Panc1 (cell line): ENCODE data around the gene GAP43. TPM values are rescaled to one million over a fixed set of nuclear protein-coding genes. Genes with fewer than 3 reads are reported as not detected.

Source experiments
- ATAC-seq: fragments of 200-7000 bp; cut with Tn5 transposase; 2 replicates; pipeline ENCODE4 v1.9.1; 2020; ENCODE audit warnings: mild to moderate bottlenecking, moderate library complexity
- BruUV-seq: library from RNA; stranded (reverse); fragments of 400-500 nt; replicated peaks from 2 replicates; lab custom pipeline; 2021; lab: Mats Ljungman, UMichigan
- CTCF ChIA-PET: fragments of 300-600 bp; sonication (Branson Sonifier 250); formaldehyde crosslinking; loops from one replicate; lab custom pipeline; 2022; ENCODE audit warnings: antibody characterized with exemption; lab: Charles Lee
- POLR2A ChIA-PET: fragments of 300-600 bp; sonication (Branson Sonifier 250); formaldehyde crosslinking; loops from one replicate; lab custom pipeline; 2022; ENCODE audit warnings: antibody characterized with exemption; lab: Charles Lee
- DNase-seq: peaks from one replicate; pipeline ENCODE4 v3.0.0-alpha.2; 2010; ENCODE audit warnings: low read depth, low spot score
- H3K27ac ChIP-seq: 2 replicates; pipeline ENCODE4 v1.5.1; 2011; ENCODE audit warnings: mild to moderate bottlenecking, low read length, inconsistent platforms
- H3K27me3 ChIP-seq: fragments of 200-500 bp; sonication (Bioruptor generic); 2 replicates; pipeline ENCODE4 v1.6.0; 2014; ENCODE audit warnings: low read length, inconsistent platforms; ENCODE audit not compliant: control insufficient read depth, insufficient read depth
- H3K36me3 ChIP-seq: fragments of 200-500 bp; sonication (Bioruptor generic); 2 replicates; pipeline ENCODE4 v1.5.1; 2014; ENCODE audit warnings: inconsistent platforms, mild to moderate bottlenecking, low read length, moderate library complexity; ENCODE audit not compliant: control insufficient read depth, insufficient read depth
- H3K4me1 ChIP-seq: 2 replicates; pipeline ENCODE4 v1.5.1; 2011; ENCODE audit warnings: inconsistent platforms, mild to moderate bottlenecking, low read length, moderate library complexity; ENCODE audit not compliant: control insufficient read depth, insufficient read depth
- H3K4me3 ChIP-seq, 2 experiments: 2 replicates each; pipeline ENCODE4 v1.5.1; 2011 to 2012; ENCODE audit warnings: low read depth in 2 of 2, low read length in 2 of 2, mild to moderate bottlenecking in 2 of 2, inconsistent platforms in 1 of 2, moderate library complexity in 1 of 2
- H3K9me3 ChIP-seq: fragments of 200-500 bp; sonication (Bioruptor generic); 2 replicates; pipeline ENCODE4 v1.5.1; 2014; ENCODE audit warnings: low read depth, mild to moderate bottlenecking, inconsistent platforms, low read length, moderate library complexity; ENCODE audit not compliant: control insufficient read depth, insufficient read depth
- POLR2AphosphoS5 ChIP-seq: IDR thresholded peaks from 2 replicates; pipeline ENCODE4 v1.6.1; 2012; ENCODE audit warnings: mild to moderate bottlenecking, low read depth, low read length, moderate library complexity
- SIN3A ChIP-seq: IDR thresholded peaks from 2 replicates; pipeline ENCODE4 v1.6.1; 2012; ENCODE audit warnings: low read depth, mild to moderate bottlenecking, low read length, moderate library complexity, borderline replicate concordance; ENCODE audit not compliant: insufficient read depth
- TCF7L2 ChIP-seq: IDR thresholded peaks from 2 replicates; pipeline ENCODE4 v1.6.1; 2011; ENCODE audit warnings: mild to moderate bottlenecking, low read depth, low read length, inconsistent platforms
- in situ Hi-C: cut with HindIII; loops from 2 replicates; pipeline ENCODE4 v1.10.0; 2016; ENCODE audit warnings: low sequenced_read_pairs, low pct_unique_long_range_greater_than_20kb
- intact Hi-C: fragments of 100-400 bp; cut with micrococcal nuclease; formaldehyde crosslinking; loops from one replicate; pipeline ENCODE4 v1.10.0; 2022; ENCODE audit not compliant: unreplicated experiment
- total RNA-seq: library from RNA; stranded (reverse); gene quantifications from one replicate; pipeline ENCODE4 v1.2.1, GENCODE V29; 2021; ENCODE audit not compliant: unreplicated experiment
- TF ChIP-seq, protein P1 (sequence below), 2 experiments: IDR thresholded peaks; 2 replicates each; pipeline ENCODE4 v1.6.1; 2011 to 2012; ENCODE audit warnings: low read depth in 2 of 2, control low read depth in 1 of 2, low read length in 1 of 2, mild to moderate bottlenecking in 1 of 2, moderate library complexity in 1 of 2; ENCODE audit not compliant: insufficient read depth in 1 of 2
- TF ChIP-seq, protein P2 (sequence below): fragments of 450-650 bp; IDR thresholded peaks from 2 replicates; pipeline ENCODE4 v1.5.1; 2017; ENCODE audit warnings: mild to moderate bottlenecking

GAP43 gene
- total RNA-seq, 1 experiment from 2014 or later, result not detected

DNA sequence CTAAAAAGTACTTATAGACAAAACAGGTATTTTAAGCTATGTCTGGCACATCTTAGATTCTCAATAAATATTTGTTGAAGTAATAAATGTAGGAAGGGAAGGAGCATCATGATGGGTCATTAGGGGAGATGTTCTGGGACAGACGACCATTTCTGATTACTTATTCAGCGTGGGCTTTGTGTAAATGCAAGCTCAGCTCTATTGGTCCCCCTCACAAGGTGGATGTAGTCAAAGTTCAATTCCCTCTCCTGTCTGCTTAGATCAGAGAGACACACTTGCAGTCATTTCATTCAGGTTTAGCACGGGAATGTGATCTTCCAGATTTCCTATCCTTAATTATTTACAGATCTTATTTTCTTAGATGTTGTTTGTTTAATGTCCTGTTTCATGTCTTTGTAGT lies 7.5 kb downstream of the GAP43 start:
- Histone ChIP-seq H3K4me1 (no peaks in the 10 kb centered on the region), H3K27ac (no peak overlapping the region), H3K9me3 (no peaks in the 10 kb centered on the region), H3K27me3 (no peaks in the 10 kb centered on the region; the same call in none of the 2 replicates), H3K36me3 (no peaks in the 10 kb centered on the region), H3K4me3 (no peak overlapping the region)
- ATAC-seq, result no peak
- in situ Hi-C loops (no loop called here), intact Hi-C loops (no loop called here)
- TF ChIP-seq, protein P1, sequence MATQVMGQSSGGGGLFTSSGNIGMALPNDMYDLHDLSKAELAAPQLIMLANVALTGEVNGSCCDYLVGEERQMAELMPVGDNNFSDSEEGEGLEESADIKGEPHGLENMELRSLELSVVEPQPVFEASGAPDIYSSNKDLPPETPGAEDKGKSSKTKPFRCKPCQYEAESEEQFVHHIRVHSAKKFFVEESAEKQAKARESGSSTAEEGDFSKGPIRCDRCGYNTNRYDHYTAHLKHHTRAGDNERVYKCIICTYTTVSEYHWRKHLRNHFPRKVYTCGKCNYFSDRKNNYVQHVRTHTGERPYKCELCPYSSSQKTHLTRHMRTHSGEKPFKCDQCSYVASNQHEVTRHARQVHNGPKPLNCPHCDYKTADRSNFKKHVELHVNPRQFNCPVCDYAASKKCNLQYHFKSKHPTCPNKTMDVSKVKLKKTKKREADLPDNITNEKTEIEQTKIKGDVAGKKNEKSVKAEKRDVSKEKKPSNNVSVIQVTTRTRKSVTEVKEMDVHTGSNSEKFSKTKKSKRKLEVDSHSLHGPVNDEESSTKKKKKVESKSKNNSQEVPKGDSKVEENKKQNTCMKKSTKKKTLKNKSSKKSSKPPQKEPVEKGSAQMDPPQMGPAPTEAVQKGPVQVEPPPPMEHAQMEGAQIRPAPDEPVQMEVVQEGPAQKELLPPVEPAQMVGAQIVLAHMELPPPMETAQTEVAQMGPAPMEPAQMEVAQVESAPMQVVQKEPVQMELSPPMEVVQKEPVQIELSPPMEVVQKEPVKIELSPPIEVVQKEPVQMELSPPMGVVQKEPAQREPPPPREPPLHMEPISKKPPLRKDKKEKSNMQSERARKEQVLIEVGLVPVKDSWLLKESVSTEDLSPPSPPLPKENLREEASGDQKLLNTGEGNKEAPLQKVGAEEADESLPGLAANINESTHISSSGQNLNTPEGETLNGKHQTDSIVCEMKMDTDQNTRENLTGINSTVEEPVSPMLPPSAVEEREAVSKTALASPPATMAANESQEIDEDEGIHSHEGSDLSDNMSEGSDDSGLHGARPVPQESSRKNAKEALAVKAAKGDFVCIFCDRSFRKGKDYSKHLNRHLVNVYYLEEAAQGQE (IDR thresholded peaks at IDR 0.05; ENCODE audit: insufficient read depth in 1 of 2, low read depth in 2 of 2, low read length in 1 of 2), result no peak
- TF ChIP-seq POLR2AphosphoS5 (no peak), TCF7L2 (no peak), SIN3A (no peak)
- TF ChIP-seq, protein P2, sequence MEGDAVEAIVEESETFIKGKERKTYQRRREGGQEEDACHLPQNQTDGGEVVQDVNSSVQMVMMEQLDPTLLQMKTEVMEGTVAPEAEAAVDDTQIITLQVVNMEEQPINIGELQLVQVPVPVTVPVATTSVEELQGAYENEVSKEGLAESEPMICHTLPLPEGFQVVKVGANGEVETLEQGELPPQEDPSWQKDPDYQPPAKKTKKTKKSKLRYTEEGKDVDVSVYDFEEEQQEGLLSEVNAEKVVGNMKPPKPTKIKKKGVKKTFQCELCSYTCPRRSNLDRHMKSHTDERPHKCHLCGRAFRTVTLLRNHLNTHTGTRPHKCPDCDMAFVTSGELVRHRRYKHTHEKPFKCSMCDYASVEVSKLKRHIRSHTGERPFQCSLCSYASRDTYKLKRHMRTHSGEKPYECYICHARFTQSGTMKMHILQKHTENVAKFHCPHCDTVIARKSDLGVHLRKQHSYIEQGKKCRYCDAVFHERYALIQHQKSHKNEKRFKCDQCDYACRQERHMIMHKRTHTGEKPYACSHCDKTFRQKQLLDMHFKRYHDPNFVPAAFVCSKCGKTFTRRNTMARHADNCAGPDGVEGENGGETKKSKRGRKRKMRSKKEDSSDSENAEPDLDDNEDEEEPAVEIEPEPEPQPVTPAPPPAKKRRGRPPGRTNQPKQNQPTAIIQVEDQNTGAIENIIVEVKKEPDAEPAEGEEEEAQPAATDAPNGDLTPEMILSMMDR, result no peak
- ChIA-PET CTCF (no interaction called here), POLR2A (interaction anchor here (0.7 kb wide), 1 partner anchor 1647 kb away, joined by 5 read pairs; no protein-coding TSS in a partner anchor)
- no peak for DNase-seq
- no TSS peak for BruUV-seq

DNA sequence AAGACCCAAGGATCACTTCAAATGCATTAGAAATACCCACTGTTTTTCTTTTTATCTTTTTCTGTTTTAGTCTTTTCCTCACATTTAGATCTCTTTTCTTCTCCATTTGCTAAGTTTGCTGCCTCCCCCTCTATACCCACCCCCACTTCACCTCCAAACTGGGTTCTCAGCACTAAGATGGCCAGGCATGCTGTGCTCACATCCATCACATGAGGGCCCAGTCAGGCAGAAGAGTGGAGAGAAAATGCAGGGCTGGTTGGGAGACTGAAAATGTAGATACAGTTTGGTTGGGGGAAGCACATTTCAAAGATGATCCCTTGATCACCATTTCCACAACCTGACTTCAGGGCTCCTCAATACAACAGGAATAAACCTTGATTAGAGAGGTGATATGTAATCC lies 8.7 kb downstream of the GAP43 start:
- intact Hi-C loops (no loop called here), in situ Hi-C loops (no loop called here)
- H3K4me1 ChIP-seq, result no peaks in the 10 kb centered on the region
- no TSS peak for BruUV-seq
- no peaks in the 10 kb centered on the region; the same call in none of the 2 replicates for H3K27me3 ChIP-seq
- H3K27ac ChIP-seq, result no peak overlapping the region
- H3K9me3 ChIP-seq, result no peaks in the 10 kb centered on the region
- H3K4me3 ChIP-seq, result no peak overlapping the region
- ChIA-PET POLR2A (no interaction called here), CTCF (no interaction called here)
- ATAC-seq (no peak), DNase-seq (no peak)
- TF ChIP-seq POLR2AphosphoS5 (no peak), SIN3A (no peak), TCF7L2 (no peak)
- TF ChIP-seq, protein P2, result no peak
- TF ChIP-seq, protein P1 (IDR thresholded peaks at IDR 0.05; ENCODE audit: insufficient read depth in 1 of 2, low read depth in 2 of 2, low read length in 1 of 2), result no peak
- no peaks in the 10 kb centered on the region for H3K36me3 ChIP-seq
